GM19372 (cell line): ENCODE data around the gene FRMD8.
A peak's percentile ranks its signal among the peaks of the same experiment; 100 is the strongest.

ENCODE experiments used
- ATAC-seq: cut with Tn5 transposase; IDR thresholded peaks from one replicate; pipeline ENCODE4 v1.9.1; 2021; ENCODE audit warnings: mild to moderate bottlenecking, low read depth, moderate library complexity; ENCODE audit not compliant: unreplicated experiment

The FRMD8 gene

GRCh38 chr11:65386307-65387140 is at the start of gene FRMD8:
TSS of gene FRMD8 (plus strand) at chr11:65386637. CDS start at chr11:65387037, 400 bp downstream.
- ATAC-seq = no peak

GRCh38 chr11:65338676-65339075 is 47.8 kb upstream of the FRMD8 start:
- no peak for ATAC-seq

GRCh38 chr11:65340226-65340625 is 46.2 kb upstream of the FRMD8 start:
- ATAC-seq = no peak

- no peak for ATAC-seq
Measured at GRCh38 chr11:65341856-65342255, 44.6 kb upstream of the FRMD8 start.

GRCh38 chr11:65351511-65351910 is 34.9 kb upstream of the FRMD8 start:
- no peak for ATAC-seq

- ATAC-seq = no peak
Measured at GRCh38 chr11:65352783-65353182, 33.7 kb upstream of the FRMD8 start.

GRCh38 chr11:65353376-65353775 is 33.1 kb upstream of the FRMD8 start:
- no peak for ATAC-seq

GRCh38 chr11:65353900-65354264 is 32.6 kb upstream of the FRMD8 start:
- no peak for ATAC-seq

GRCh38 chr11:65354265-65355012 is 32.0 kb upstream of the FRMD8 start, which contains the start of gene TIGD3:
TSS of gene TIGD3 (plus strand) at chr11:65354751. CDS start at chr11:65355809, 1,058 bp downstream.
- ATAC-seq = peak; percentile 88

GRCh38 chr11:65355013-65355775 is 31.2 kb upstream of the FRMD8 start:
- peak; percentile 29 for ATAC-seq

- ATAC-seq = no peak
Measured at GRCh38 chr11:65355776-65356393, 30.6 kb upstream of the FRMD8 start.

GRCh38 chr11:65356394-65356972 is 30.0 kb upstream of the FRMD8 start:
- no peak for ATAC-seq

GRCh38 chr11:65357856-65358356 is 28.5 kb upstream of the FRMD8 start:
- no peak for ATAC-seq

- ATAC-seq = peak; percentile 61
Measured at GRCh38 chr11:65362320-65362931, 24.0 kb upstream of the FRMD8 start.

- ATAC-seq = no peak
Measured at GRCh38 chr11:65362966-65363365, 23.5 kb upstream of the FRMD8 start.

GRCh38 chr11:65363770-65364169 is 22.7 kb upstream of the FRMD8 start:
- ATAC-seq = no peak

GRCh38 chr11:65366340-65366773 is 20.1 kb upstream of the FRMD8 start:
- no peak for ATAC-seq

GRCh38 chr11:65370659-65371049 is 15.8 kb upstream of the FRMD8 start:
- ATAC-seq = no peak

GRCh38 chr11:65373839-65374580 is 12.4 kb upstream of the FRMD8 start:
- no peak for ATAC-seq
